Activated T-helper 1 cell treated with anti-CD3 and anti-CD28 coated beads, Interleukin-2, amount 50 U/mL, for 16 hours (primary cell): ENCODE measurements around the gene MICAL3.

Experiments
- DNase-seq, 2 donors: peaks; one replicate each; pipeline ENCODE4 v3.0.0-alpha.2; 2020; ENCODE audit warnings: low read depth in 1 of 2, low spot score in 1 of 2

The MICAL3 gene

GRCh38 chr22:17823964-17824363 is 200.4 kb downstream of the MICAL3 start:
- DNase-seq: no peak

- DNase-seq: no peak
These were observed 201.1 kb downstream of the MICAL3 start for GRCh38 chr22:17823226-17823625.

- DNase-seq: no peak
These were observed 202.3 kb downstream of the MICAL3 start for GRCh38 chr22:17822087-17822486.

GRCh38 chr22:17820879-17821439 is 203.4 kb downstream of the MICAL3 start:
- no peak for DNase-seq

- DNase-seq: no peak
These were observed 205.7 kb downstream of the MICAL3 start for GRCh38 chr22:17818649-17819048.

GRCh38 chr22:17818180-17818579 is 206.2 kb downstream of the MICAL3 start:
- no peak for DNase-seq

- DNase-seq: no peak
These were observed 206.8 kb downstream of the MICAL3 start for GRCh38 chr22:17817511-17818065.

GRCh38 chr22:17817079-17817478 is 207.3 kb downstream of the MICAL3 start:
- DNase-seq: no peak

- no peak for DNase-seq
These were observed 207.7 kb downstream of the MICAL3 start for GRCh38 chr22:17816649-17817048.

- DNase-seq: no peak
These were observed 208.6 kb downstream of the MICAL3 start for GRCh38 chr22:17815703-17816254.

- DNase-seq: no peak
These were observed 209.5 kb downstream of the MICAL3 start for GRCh38 chr22:17814830-17815229.

- no peak for DNase-seq
These were observed 210.3 kb downstream of the MICAL3 start for GRCh38 chr22:17814084-17814483.

GRCh38 chr22:17811119-17811518 is 213.2 kb downstream of the MICAL3 start:
- no peak for DNase-seq

- DNase-seq: no peak
These were observed 213.7 kb downstream of the MICAL3 start for GRCh38 chr22:17810570-17811116.

GRCh38 chr22:17808693-17809403 is 215.5 kb downstream of the MICAL3 start:
- no peak for DNase-seq

- DNase-seq: no peak
These were observed 216.6 kb downstream of the MICAL3 start for GRCh38 chr22:17807578-17808410.

- DNase-seq: no peak
These were observed 217.3 kb downstream of the MICAL3 start for GRCh38 chr22:17807086-17807485.

- no peak for DNase-seq
These were observed 217.9 kb downstream of the MICAL3 start for GRCh38 chr22:17806437-17806836.

- no peak for DNase-seq
These were observed 219.9 kb downstream of the MICAL3 start for GRCh38 chr22:17804331-17805080.

GRCh38 chr22:17803609-17804270 is 220.6 kb downstream of the MICAL3 start:
- no peak for DNase-seq
